ENCODE data around the gene GPSM3.
"Not testable (repeated sequence)": the region's sequence is repeated elsewhere in the genome, so short reads cannot be mapped to it uniquely, and the experiment has no call there.

GPSM3 gene

DNA sequence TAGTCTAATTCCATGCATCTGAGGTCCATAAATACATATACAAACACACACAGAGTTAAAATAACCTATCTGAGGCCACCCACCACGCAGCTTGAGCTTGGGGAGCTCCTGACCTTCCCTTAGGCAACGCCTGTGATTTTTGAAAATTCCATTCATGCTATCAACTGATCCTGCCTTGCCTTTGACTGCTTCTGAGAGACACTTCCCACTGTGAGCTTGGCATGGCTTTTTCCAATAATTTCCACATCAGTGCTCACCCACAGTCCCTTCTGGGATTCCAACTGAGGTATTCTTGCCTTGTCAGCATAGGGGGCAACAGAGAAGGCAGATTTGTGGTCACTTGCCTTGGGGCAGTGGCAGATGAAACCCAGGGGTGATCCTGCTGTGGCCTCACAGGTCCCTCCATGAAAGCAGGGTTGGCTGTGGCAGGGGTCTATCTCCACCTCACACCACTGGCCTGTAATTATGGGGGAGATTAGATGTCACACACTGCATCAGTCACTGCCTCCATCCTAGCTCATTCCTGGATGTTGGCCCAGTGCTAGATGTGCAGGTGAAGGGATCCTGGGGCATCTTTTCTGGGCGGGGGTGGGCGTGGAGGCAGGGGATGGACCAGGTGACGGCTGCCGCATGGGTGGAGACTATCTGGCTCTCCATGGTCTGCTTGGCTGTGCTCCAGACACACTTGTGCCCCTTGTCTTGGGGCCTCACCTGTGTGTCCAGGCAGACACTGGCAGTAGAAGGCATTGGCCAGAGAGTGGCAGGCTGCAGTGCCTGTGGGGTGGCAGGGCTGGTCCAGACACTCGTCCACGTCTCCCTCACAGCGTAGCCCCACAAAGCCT is 11.2 kb upstream of the GPSM3 start:
- no peak for DNase-seq (ENCODE audit: low read depth in 2 of 3, low spot score in 2 of 3)

DNA sequence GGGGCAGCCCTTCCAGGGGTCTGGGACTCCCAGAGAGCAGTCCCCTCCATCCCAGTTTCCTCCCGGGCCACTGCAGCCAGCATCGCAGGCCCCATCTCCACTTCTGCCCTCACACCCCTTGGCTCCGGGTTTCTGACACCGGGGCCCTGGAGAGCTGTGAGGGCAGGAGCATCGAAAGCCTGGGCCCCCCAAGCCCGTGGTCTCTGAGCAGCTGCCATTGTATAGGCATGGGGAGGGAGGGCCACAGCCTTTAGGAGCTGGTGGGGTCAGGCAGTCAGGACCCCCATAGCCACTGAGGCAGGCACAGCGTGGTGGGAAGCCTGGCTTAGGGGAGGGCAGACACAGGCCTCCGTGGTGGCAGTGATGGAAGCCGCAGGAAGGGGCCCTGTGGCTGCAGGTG is 9.7 kb upstream of the GPSM3 start:
- DNase-seq (ENCODE audit: low read depth in 2 of 3, low spot score in 2 of 3), result no peak

DNA sequence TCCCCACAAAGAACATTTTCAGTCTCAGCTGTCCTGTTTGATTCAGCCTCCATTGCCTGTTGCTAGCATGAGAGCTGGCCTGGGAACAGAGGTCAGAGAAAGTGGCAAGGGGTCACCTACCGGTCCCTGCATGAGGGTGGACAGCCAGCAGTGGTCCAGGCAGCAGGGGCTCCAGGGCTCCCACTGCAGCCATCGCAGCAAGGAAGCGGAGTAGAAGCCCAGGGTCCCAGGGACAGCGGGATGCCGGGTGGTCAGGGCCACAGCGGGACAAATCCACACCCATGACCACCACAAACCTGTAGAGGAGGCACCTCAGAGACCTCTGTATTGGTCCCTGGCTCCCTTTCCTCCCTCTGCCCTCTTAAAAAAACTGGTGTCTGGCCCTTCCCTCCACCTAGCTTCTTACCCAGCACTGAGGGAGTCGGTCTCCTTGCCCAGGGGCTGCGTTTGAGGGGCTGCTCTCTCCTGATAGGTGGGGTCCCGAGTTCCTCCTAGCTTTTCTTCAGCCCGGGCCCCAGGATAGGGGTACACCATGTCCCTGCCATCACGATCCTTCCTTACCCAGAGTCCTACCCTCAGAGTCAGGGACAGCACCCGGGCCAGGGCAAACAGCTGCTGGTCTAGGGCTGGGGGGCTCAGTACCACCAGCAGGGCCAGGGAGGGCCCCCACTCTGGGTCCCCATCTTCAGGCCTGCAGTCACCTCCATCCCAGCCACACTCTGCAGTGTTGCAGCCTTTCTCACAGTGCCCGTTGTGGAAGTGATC is 8.4 kb upstream of the GPSM3 start:
- DNase-seq (ENCODE audit: low read depth in 2 of 3, low spot score in 2 of 3), result no peak

DNA sequence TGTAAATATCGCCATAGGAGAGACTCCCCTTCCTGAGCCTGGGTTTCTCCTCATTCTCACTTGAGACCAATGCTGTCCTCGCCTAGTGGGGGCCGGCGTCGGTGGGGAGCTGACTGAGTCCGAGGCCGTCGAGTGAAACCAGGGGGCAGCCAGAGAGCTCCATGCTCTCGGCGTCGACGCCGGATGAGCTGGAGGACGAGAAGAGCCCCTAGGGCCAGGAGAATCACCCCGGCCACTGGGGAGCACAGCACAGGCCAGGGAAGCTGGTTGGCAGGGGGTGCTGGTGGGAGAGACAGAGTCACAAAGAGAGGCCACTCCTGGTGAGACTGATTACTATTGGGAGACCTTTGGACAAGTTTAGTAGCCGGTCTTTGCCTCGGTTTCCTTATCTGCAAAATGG is 6.4 kb upstream of the GPSM3 start:
- DNase-seq (ENCODE audit: low read depth in 2 of 3, low spot score in 2 of 3), result no peak

DNA sequence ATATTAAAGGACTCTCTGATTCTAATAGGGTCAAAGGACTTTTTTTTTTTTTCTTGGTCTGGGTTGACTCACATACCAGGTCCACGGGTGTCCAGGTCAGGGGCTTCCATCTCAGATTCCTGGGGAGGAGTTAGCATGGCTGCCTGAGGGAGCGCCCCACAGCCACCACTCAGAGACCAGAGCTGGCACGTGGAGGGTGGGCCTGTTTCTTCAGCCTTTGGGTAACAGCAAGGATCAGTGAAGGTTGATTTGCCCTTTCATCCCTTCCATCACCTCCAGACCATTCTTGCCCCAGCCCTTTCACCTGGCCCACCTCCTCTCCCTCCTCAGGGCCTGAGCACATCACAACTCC is 5.9 kb upstream of the GPSM3 start:
- no peak for DNase-seq (ENCODE audit: low read depth in 2 of 3, low spot score in 2 of 3)

DNA sequence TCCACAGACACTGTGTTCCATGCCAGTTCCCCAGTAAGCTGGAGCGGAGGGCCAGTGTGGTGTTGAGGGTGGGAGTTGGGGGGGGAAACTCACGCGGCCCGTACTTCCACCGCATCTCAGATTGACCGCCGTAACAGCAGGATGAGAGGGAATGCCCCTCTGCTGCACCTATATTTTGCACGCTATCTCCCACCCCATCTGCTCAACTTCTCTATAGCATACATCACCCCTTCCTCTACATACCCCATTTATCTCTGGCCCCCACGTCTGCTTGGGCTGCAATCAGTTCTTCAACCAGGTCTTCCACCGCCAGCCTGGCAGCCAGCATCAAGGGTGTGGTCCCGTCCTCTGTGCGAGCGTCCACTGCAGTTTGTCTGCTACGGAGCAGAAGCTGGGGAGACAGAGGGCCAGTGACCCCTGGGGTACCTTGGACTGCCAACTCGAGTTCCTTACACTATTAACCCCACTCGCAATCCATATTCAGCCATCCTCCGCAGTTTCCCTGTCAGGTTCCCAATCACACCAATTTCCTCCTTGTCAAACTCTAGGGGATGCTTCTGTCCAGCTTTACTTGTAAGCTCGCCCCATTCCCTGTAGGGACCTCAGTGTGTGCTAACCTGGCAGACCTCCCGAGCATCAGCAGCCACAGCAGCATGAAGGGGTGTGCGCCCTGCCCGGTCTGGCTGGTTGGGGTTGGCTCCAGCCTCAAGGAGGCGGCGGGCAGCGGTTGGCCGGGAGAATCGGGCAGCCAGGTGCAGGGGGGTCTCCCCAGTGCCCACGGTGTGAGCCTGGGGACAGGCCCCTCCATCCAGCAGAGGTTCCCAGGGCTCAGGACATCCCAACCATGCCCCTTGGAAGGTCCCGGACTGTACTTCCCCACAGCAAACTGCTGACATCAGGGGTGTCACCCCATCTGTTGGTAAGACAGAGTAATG is 4.5 kb upstream of the GPSM3 start:
- no peak for DNase-seq (ENCODE audit: low read depth in 2 of 3, low spot score in 2 of 3)

DNA sequence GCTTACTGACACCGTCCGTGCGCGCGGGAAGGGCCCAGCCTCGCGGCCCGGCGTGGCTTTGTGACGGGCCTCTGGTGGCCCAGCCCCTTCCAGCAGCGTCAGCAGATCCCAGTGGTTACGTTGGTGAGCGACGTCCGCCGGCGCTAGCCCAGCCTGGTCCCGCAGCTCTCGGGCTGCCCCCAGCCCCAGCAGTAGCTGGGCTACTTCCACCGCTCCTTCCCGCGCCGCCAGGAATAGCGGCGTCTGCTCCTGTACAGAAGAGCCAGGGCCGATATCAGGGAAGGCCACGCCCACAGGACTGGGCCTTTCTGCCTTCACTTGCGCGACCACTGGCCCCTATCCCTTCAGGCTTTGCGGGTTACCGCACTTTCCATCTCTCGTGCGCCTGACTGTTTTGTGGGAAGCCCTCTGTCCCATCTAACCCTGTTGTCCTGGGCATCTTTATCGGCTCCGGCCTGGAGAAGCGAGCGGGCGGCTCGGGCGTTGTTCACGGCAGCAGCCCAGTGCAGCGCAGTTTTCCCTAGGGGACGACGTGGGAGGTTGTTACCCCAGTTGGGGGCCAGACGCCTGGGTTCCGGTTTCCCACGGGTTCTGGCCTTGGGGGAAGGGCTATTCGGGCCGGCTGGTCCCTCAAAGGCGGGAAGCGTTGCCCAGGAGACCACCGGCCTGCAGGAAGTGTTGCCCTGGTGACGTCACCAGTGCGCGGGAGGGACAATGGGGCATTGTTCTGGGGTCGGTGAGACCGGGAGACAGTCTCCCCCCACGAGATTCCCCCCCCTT is 3.6 kb upstream of the GPSM3 start:
- peak in 2 of 3 experiments; percentile 52 to 53 for DNase-seq (ENCODE audit: low read depth in 2 of 3, low spot score in 2 of 3)

DNA sequence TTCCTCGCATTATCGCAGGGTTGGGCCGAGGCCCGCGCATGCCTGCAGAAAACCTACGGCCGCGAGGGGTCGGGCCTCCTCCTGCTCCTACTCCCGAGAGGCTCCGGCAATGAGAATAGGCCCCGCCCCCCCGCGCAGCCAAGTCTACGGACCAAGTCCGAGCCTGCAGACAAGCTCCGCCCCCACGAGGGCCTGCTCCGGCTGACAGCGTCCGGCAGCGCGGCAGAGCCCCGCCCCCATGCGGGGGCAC is 3.1 kb upstream of the GPSM3 start:
- DNase-seq (ENCODE audit: low read depth in 2 of 3, low spot score in 2 of 3), result peak; percentile 99 to 100 (median 100)

DNA sequence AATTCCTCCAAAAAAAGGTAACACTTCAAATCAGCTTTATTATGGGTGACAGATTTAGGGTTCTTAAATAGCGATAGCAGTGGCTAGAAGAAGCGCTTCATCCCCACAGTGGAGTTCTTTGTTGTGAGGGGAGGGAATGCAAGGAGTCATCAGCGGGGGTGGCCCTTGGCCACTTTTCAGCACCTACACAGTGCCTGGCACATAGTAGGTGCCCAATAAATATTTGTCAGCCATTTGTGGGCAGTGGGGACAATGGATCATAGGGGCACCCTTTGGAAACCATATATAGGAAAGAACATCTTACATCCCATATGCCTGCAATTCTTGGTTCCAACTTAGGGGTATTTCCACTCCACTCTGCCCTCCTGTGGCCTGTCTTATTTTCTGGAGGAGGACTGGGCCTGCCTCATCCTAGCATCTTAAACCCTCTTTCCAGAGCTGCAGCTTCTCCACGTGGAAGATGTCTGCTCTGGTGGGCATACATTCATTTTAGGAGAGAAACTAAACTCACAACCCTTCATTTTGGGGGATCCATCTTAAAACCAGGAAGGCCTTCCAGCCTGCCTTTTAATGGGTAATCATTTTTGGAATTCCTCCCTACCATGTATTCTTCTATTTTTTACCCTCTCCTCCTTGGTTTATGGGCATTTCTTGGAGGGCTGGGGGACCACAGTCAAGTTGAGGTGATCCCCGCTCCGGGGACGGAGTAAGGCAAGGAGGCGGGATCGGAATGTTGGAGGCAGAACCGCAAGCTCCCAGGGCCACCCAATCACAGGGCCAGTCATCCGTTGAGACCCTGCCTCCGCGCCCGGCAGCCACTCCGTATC is 2.6 kb upstream of the GPSM3 start:
- no peak for DNase-seq (ENCODE audit: low read depth in 2 of 3, low spot score in 2 of 3)

DNA sequence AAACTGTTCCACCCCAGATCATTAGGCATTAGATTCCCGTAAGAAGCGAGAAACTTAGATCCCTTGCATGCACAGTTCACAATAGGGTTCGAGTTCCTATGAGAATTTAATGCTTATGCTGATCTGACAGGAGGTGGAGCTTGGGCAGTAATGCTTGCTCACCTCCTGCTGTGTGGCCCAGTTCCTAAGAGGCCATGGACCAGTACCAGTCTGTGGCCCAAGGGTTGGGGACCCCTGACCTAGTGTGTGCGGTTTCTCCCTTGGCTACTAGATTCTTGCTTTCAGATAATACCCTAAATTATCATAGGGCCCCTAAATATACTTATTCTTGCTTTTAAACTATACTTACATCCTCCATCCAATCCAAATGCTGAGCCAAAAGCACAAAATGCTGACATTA is 1.9 kb upstream of the GPSM3 start:
- no peak for DNase-seq (ENCODE audit: low read depth in 2 of 3, low spot score in 2 of 3)

DNA sequence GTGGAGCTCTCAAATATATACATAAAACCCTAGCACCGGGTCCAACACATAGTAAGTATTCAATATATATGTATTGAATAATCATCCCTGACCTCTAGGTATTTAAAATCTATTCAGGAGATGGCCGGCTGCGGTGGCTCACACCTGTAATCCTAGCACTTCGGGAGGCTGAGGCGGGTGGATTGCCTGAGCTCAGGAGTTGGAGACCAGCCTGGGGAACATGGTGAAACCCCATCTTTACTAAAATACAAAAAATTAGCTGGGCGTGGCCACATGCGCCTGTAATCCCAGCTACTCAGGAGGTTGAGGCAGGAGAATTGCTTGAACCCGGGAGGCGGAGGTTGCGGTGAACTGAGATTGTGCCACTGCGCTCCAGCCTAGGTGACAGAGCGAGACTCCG is 653 bp upstream of the GPSM3 start:
- not testable (repeated sequence) for DNase-seq (ENCODE audit: low read depth in 2 of 3, low spot score in 2 of 3)

DNA sequence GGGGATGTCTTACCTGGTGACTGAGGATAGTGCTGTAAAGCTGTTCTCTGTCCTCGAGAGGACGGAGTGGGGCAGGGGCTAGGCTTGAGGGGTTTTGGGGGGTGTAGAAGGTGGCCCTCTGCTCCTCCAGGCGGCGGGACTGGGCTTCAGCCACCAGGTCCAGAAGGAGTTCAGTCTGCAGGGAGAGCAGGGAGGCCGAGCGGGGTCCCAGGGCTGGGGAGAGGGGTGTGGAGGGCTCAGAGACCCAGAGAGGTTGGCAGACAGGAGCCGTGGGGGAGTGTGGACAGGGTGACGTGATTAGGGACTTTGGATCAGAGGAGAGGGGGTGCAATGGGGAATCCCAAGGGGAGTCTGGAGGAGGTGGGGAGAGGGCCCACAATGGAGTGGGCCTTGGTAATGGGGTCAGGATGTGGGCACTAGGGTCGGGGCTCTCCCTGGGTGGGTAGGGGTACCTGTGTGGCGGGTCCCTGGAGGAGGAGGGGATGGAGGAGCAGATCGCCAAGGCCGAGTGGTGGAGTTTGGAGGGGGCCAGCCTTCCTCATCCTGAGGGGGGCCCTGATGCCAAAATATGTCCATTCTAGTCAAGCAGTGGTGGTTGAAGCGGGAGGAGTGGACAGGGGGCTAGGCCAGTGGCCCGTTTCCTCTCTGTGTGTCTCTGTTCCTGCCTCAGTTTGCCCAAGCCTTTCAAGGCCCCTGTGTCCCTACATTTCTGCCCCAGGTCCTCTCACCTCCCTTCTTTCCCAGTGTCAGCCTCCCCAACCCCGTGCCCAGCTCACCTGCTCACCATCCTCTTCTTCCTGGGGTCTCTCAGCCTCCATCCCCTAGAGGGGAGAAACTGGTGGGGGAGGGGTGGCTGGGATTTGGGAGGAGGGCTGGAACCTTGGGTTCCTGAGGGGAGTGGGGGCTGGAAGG is 491 bp downstream of the GPSM3 start:
- DNase-seq (ENCODE audit: low read depth in 2 of 3, low spot score in 2 of 3), result no peak

DNA sequence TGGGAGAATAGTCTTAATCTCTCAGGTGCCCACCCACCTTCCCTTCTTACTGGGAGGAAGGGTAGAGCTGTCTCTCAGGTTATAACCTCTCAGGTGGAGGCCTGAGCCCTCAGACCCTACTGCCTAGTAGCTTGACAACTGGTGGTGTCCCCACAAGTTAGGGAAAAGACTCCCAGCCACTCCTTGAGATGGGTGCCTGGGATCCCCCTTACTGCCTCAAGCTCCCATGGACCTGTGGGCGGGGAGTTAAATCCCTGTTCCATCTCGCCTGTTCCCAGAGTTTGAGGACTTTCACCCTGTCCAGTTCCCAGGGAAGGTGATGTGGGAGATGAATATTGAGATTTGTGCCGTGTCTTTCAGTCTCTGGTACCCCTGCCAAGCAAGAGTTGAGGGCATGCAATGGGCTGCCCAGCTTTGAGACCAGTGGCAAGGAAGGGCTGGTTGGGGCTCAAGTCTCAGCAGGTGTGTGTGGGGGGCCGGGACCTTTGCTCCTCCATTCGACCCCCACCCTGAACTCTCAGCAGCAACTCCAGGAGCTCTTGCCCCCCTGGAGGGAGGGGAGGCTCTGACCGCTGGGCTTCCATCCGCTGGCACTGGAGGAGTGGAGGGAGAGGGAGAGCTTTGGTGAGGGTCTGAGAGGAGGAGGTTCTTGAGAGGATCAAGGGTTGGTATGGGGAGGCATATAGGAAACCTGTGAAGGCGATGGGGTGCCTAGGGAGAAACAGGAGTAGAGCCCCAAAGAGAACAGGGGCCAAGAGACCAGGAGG is 1.3 kb downstream of the GPSM3 start:
- DNase-seq (ENCODE audit: low read depth in 2 of 3, low spot score in 2 of 3), result no peak

DNA sequence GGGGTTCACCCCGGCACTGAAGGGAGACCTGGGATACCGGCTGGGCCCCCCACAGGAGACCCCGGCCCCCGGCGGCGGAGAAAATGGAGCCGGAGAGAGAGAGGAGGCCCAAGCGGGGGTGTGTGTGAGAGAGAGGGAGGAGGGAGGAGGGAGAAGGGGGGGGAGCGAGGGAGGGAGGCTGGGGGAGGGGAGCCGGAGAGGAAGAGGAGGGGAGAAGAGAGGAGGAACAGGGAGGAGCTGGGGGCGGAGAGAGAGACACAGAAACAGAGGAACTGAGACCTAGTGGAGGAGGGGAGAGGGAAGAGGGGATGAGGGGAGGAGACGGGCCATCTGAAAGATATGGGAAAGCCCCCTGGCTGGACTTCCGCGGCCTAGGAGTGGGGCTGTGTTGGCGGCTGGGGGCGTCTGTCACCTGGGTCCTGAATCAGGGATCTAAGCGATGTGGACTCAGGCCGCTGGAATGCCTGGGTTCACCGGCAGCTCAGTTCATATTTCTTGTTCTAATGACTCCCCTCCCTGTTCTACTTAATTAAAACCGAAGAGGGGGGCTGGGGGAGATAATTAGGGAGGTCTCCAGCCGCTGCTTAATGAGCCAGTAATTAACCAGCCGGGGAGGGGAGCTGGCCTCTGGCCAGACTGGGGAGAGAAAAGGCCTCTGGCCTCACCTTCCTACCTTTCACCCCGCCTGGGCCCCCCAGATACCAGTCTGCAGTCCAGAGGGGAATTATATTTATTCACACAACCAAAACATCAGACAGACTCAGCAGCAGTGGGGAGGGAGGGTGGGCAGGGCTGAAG is 2.2 kb downstream of the GPSM3 start, which contains the start of gene PBX2:
Gene PBX2, minus strand, starts transcription at position 149 of the 798 bp plus-strand sequence. CDS start 287 bp downstream, outside the sequence.
- DNase-seq (ENCODE audit: low read depth in 2 of 3, low spot score in 2 of 3), result peak in 2 of 3 experiments; percentile 55

DNA sequence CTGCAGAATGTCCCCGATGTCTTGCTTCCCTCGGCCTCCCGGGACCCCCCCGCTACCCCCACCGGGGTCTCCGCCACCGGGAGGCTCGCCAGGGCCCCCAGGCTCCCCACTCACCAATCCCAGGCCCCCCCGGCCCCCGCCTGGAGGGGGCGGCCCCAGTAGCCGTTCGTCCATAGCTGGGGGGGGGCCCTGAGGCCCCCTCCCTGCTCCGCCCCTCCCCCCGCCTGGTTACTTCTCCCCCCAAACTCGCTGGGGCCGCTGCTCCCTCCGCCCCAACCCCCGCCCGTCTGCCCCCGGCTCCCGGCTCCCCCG is 2.7 kb downstream of the GPSM3 start:
- DNase-seq (ENCODE audit: low read depth in 2 of 3, low spot score in 2 of 3), result no peak

DNA sequence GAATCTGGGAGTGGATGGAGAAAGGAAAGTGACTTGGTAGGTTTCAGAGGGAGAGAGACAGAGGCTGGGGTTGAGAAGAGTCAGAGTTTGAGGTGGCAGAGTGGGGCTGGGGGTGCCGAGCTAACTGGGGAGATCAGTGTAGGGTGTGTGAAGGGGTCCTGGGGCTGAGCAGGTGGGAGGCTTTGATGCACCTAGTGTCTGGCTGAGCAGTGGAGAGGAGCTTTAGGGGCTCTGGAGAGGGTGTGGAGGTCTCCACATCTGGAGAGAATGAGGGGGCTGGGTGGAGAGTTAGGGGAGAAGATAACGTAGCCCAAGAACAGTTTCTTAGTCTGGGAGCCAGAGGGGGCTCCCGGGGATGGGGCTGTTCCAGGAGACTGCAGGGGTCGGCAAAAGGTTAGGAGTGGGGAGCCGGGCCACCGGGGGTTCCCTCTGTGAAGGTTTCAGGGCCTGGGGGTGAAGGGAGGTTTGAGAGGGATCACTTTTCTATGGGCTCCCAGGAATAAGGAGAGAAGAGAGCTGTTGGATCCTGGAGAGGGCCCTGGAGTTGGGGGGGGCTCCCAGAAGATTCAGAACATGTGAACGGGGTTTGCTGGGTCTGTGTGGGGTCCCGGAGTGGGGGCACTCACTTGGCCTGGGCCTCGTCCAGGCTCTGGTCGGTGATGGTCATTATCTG is 3.2 kb downstream of the GPSM3 start:
- no peak for DNase-seq (ENCODE audit: low read depth in 2 of 3, low spot score in 2 of 3)
